ENCODE measurements around the gene CANT1.

GRCh38 chr17:79044462-79044861 is 34.9 kb upstream of the CANT1 start:
- TF ChIP-seq, protein P1, sequence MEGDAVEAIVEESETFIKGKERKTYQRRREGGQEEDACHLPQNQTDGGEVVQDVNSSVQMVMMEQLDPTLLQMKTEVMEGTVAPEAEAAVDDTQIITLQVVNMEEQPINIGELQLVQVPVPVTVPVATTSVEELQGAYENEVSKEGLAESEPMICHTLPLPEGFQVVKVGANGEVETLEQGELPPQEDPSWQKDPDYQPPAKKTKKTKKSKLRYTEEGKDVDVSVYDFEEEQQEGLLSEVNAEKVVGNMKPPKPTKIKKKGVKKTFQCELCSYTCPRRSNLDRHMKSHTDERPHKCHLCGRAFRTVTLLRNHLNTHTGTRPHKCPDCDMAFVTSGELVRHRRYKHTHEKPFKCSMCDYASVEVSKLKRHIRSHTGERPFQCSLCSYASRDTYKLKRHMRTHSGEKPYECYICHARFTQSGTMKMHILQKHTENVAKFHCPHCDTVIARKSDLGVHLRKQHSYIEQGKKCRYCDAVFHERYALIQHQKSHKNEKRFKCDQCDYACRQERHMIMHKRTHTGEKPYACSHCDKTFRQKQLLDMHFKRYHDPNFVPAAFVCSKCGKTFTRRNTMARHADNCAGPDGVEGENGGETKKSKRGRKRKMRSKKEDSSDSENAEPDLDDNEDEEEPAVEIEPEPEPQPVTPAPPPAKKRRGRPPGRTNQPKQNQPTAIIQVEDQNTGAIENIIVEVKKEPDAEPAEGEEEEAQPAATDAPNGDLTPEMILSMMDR (conservative IDR thresholded peaks at IDR 0.05 in 1 of 2, IDR thresholded peaks at IDR 0.05 in 1 of 2; ENCODE audit: low read depth in 1 of 2, low read length in 2 of 2), result no peak
- TF ChIP-seq EZH2 (IDR thresholded peaks at IDR 0.05; ENCODE audit: low read length, missing control alignments), result no peak
